D721Med (cell line): ENCODE measurements around the gene CTRL.

ENCODE experiments used
- DNase-seq: peaks from one replicate; pipeline ENCODE4 v3.0.0; 2011; ENCODE audit warnings: low spot score; ENCODE audit not compliant: insufficient read length
- FAIRE-seq: peaks from 2 replicates; lab custom pipeline; 2011; peaks lifted over from hg19 to GRCh38; lab: Jason Lieb, UNC
- CTCF ChIP-seq: IDR thresholded peaks from 2 replicates; pipeline ENCODE4 v1.5.1; 2012; ENCODE audit warnings: mild to moderate bottlenecking, control low read depth; ENCODE audit not compliant: insufficient read depth; ENCODE audit errors: missing control alignments

CTRL gene

GRCh38 chr16:67959536-67960329 lies 28.1 kb upstream of the CTRL start:
- no peak for FAIRE-seq

DNA sequence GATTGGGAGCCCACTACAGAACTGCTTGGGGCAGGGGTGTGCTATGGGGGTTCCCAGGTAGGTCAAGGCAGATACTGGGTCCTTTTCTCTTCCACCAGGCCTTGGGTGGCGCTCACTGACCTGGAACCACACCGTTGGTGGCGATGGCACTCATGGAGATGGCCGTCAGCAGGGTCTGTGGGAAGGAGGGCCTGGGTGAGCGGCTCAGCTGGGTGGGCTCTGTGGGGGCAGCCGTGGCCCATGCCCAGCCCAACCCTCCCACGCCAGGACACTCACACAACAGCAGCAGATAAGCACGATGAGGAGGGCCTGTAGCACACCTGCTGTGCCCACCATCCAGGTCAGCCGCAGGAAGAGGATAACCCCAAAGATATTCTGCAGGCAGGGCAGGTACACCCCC lies 26.0 kb upstream of the CTRL start:
- no peak for TF ChIP-seq CTCF
- no peak for FAIRE-seq

More at GRCh38 chr16:67959536-67960329, 28.1 kb upstream of the CTRL start:
- no peak for DNase-seq
- TF ChIP-seq CTCF: no peak

GRCh38 chr16:67954421-67955196 lies 22.9 kb upstream of the CTRL start:
- FAIRE-seq: no peak
- no peak for TF ChIP-seq CTCF
- no peak for DNase-seq

More for the DNA sequence above, 26.0 kb upstream of the CTRL start:
- DNase-seq: no peak

DNA sequence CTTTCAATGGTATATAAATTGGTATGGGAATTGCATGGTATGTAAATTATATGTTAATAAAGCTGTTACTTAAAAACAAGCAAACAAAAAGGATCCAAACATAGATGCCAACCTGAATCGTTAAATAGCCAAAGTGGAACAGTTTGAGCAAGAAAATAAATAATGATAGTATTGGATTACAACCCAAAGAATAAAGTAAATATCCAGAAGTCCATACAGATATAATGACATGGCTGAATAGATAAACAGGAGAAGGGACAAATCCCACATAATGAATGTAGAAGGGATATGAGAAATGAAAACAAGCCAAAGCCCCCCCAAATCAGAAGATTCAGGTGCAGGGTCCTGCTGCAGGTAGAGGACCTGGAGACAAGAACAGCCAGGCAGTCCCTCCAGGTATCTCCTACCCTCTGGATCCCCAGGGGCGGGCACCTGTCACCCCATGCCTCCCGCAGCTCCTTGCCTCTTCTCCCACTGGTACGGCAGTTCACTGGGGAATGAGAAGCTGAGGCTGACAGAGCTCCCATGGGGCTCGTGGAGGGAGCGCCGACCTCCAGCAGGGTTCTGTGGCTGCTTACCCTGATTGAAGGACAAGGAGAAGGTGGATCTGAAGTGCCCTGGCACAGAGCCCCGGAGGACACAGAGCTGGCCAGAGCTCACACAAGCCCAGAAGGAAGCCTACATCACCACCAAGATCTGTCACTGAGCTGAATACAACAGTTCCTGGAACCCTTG lies 22.1 kb upstream of the CTRL start:
- no peak for TF ChIP-seq CTCF
- DNase-seq (no peak), FAIRE-seq (no peak)

DNA sequence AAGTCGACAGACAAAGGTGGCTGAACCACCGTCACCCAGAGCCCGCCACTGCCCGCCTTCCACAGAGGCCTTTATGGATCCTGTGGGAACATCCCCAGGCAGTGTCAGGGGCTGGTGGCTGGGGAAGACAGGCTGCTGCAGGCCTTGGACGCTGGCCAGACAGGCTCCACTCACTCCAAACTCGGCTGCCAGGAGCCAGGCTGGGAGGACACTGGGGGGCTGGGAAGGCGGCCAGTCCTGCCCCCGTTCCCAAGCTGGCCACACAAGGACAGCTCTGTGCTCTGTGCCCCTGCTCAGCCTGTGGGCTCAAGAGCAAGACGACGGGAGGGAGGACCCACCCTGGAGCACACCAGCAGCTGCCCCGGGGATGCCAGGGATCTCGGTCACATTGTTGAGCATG lies 19.8 kb upstream of the CTRL start:
- TF ChIP-seq CTCF: no peak
- FAIRE-seq (no peak), DNase-seq (no peak)

DNA sequence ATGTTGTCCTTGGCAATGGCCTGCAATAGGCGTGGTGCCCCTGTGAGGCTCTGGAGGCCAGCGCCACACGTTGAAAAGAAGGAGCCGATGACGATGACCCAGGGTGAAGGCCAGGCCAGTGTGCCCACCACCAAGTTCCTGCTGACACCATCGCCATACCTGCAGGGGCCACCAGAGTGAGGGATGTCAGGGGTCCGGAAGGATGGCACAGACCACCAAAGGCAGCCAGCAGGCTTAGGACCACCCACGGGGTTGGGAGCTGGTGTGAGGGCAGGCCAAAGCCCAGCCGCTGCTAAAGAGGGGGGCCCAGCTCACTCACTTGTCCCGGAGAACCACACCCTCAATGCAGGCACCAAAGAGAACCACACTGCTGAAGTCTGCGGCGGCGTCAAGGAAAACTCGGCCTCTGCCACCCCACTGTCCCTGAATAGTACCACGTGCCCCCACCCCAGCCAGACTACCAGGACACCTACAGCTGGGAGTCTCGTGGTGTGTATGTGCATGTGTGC lies 18.7 kb upstream of the CTRL start:
- no peak for DNase-seq
- no peak for FAIRE-seq
- no peak for TF ChIP-seq CTCF
